Measurements from ENCODE around the gene TRAPPC2L.

- no peak for TF ChIP-seq ATF3 (CRISPR knock-in tag; conservative IDR thresholded peaks at IDR 0.05)
- TF ChIP-seq, protein P1, sequence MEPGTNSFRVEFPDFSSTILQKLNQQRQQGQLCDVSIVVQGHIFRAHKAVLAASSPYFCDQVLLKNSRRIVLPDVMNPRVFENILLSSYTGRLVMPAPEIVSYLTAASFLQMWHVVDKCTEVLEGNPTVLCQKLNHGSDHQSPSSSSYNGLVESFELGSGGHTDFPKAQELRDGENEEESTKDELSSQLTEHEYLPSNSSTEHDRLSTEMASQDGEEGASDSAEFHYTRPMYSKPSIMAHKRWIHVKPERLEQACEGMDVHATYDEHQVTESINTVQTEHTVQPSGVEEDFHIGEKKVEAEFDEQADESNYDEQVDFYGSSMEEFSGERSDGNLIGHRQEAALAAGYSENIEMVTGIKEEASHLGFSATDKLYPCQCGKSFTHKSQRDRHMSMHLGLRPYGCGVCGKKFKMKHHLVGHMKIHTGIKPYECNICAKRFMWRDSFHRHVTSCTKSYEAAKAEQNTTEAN (CRISPR knock-in tag; IDR thresholded peaks at IDR 0.05) = no peak
- no peak for TF ChIP-seq ZBTB21 (CRISPR knock-in tag; IDR thresholded peaks at IDR 0.05; ENCODE audit: borderline replicate concordance)
- TF ChIP-seq, protein P2, sequence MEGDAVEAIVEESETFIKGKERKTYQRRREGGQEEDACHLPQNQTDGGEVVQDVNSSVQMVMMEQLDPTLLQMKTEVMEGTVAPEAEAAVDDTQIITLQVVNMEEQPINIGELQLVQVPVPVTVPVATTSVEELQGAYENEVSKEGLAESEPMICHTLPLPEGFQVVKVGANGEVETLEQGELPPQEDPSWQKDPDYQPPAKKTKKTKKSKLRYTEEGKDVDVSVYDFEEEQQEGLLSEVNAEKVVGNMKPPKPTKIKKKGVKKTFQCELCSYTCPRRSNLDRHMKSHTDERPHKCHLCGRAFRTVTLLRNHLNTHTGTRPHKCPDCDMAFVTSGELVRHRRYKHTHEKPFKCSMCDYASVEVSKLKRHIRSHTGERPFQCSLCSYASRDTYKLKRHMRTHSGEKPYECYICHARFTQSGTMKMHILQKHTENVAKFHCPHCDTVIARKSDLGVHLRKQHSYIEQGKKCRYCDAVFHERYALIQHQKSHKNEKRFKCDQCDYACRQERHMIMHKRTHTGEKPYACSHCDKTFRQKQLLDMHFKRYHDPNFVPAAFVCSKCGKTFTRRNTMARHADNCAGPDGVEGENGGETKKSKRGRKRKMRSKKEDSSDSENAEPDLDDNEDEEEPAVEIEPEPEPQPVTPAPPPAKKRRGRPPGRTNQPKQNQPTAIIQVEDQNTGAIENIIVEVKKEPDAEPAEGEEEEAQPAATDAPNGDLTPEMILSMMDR (IDR thresholded peaks at IDR 0.05) = no peak
- TF ChIP-seq ZNF317 (CRISPR knock-in tag; IDR thresholded peaks at IDR 0.05; ENCODE audit: borderline replicate concordance, low read depth) = no peak
These were observed 6.0 kb downstream of the TRAPPC2L start for GRCh38 chr16:88862968-88863367.

Data from WTC11 (cell line).